OCI-M1 (cell line): ENCODE results near the gene MDP1.
A peak's percentile ranks its signal among the peaks of the same experiment; 100 is the strongest.

Experiments
- DNase-seq: peaks from one replicate; lab custom pipeline; 2025; lab: John Stamatoyannopoulos, UW

MDP1 gene

DNA sequence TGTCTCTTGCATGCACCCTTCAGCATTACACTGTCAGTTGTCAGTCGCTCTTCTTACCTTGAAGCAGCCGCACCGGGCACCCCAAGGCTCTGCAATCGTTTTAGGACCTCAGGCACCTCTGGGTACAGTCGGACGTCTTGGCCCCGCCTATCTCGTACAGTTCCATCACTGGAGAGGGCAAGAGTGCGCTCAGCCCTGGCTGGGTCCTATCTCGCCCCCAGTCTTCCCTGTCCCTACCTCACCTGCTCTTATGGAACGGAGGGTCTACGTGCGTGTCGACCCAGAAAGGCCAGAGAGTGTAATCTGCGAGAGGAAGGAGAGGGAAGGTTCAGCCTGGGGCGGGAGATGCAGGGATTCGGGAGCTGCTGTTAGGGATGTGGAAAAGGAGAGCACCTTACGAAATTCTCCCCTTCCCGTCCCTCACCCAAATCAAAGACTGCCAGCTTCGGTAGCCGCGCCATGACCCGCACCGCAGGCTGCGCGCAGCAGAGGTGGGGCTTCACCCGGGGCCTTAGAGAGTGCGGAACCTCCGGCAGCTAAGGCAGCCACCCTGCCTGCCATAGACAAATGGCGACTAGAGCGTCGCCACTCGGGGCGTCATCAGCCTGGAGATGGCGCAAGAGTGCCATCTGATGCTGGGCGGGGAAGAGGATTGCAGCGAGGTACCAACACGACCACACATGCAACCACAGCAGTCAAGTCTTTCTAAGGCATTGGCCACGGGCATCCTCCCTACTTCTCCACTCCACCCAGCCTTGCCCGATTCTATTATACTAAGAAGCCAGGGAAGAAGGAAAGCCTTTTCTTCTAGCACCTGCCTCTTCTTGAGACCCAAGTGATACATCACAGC, at the start of gene MDP1:
TSS of gene MDP1 (minus strand) at position 572 of the 850 bp plus-strand sequence. CDS start at position 461, 111 bp downstream.
- peak; percentile 92 for DNase-seq

DNA sequence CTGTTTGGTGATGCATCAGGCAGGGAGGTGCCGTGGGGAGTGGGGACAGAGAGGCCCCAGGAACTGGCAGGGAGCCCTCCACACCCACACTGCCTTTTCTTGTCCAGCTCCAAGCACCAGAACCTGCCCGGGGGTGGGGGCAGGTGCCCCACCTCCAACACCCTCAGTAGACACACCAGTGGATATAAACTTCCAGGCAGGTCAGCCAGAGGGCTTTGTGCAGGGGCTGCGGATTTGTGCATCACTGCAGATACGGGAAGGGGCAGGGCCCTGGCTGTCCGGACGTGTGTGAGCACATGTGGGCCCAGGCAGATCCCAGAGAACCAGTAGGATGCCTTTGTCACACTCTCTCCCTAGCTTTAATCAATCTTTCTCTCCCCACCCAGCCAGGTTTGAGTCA, 48.4 kb upstream of the MDP1 start:
- DNase-seq = no peak

DNA sequence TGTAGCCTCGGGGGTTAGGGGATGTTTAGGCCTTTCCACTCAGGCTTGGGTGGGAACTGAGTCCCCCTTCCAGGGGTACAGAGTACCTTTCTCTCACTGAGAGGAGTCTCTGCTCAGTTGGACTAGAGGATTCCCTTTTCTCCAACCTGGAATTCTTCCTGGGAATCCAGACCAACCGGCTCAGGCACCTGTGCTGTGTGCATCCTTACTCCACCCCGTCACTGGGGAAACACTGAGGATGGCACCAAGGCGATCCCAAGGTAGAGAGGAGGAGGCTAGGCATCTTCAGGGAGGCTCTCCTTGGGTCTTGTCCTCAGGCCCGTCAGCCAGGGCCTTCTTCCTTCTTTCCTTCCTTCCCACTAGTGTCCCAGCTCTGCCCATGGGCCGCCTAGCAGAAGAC, 48.0 kb upstream of the MDP1 start:
- DNase-seq = no peak

DNA sequence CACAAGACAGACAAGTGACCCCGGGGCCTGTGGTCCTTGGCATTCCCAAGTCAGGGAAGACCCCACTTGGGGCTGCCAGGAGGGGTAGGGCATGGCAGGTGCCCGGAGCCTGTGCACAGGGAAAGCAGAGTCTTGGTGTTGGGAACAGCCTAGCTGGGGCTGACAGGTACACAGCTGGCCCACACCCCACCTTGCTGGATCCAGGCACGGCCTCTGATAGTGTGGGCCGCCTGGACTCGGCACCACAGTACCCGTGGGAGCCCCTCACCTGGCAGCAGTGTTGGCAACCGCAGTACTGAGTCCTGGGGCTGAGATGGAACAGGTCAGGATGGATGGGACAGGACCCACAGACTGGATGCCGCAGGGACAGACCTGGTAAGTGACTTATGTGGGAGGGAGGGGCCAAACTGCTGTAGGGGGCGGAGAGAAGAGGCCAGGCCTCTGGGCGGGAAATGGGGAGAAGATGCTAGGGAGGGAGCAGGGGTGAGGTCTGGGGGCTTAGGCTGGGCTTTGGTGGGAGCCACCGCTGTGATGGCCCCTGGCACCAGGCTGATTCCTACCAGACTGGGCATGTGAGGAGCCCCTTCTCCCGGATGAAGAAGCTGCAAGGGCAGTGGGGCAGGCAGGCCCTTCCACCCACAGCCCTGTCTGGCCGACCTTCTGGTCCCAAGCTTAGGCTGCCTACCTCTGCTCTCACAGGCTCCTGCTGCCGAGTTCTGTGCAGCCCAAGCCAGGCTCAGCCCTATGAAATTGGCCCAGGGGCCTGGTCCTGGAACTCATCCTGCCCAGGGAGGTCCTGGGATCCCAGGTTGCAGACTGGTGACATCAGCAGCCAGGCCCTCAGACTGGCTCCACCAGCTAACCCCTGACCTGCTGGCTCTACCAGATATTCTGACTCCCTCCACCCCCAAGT, 47.2 kb upstream of the MDP1 start, which contains the start of gene TGM1:
TSS of gene TGM1 (minus strand) at position 357 of the 913 bp plus-strand sequence. CDS start 825 bp downstream, outside the sequence.
- DNase-seq = no peak

DNA sequence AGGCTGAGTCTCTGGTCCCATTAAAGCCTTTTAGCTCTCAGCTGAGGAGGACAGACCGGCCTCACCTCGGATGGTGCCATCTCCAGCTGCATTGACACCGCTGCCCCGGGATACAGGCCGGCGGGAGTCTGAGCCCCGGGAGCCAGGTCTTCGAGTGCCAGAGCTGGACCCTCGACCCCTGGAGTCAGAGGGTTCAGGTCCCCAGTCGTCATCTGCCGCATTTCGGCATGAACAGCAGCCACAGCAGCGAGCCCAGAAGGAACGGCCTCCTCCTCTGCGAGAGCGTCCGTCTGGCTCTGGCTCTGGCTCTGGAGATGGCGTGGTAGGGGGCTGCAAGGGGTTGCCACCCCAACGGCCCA, 46.1 kb upstream of the MDP1 start:
- DNase-seq = no peak

DNA sequence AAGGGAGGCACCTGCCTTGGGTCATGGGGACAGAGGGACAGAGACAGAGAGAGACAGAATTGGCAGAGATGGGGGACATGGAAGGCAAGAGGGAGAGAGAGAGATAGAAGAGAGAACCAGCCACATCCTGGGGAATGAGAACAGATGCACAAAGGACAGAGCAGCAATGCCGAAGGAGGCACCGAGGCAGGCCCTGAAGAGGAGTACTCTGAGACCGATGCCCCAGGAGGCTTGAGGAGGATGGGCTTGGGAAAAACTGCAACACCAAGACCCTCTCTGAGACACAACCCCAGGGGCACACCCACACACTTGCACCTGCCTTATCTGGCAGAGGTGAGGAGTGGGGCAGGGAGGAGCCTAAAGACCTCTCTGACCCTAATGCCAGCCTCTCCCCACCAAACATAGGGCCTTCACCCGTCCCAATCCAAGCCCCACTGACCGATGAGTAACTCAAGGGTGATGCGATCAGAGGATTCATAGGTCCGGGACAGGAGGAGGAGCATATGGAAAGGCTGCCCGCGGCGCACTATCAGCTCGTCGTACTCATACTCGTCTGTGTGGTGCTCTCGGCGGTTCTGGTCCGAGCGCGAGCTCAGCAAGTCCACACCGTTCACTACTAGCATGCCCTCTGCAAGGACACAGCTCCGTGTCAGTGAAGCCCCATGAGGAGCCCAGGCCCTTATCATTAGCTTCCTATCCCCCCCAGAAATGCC, 45.5 kb upstream of the MDP1 start:
- no peak for DNase-seq

DNA sequence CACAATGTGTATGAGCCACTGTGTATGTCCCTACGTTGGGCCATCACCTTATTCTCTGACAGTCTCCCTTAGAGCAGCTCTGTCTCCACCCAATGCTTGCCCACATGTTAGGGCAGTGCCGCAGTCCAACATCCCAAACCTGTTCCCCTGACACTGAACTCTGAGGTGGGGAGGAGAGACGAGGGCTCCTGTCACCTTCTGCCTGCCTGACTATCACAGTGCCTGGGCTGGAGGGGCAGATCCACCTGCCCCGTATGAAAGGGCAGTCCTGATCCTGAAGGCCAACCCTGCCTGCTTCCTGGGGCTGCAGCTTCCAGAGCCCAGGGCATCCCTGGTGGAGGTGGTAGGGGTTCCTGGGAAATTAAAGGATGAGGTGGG, 44.9 kb upstream of the MDP1 start:
- DNase-seq = no peak

DNA sequence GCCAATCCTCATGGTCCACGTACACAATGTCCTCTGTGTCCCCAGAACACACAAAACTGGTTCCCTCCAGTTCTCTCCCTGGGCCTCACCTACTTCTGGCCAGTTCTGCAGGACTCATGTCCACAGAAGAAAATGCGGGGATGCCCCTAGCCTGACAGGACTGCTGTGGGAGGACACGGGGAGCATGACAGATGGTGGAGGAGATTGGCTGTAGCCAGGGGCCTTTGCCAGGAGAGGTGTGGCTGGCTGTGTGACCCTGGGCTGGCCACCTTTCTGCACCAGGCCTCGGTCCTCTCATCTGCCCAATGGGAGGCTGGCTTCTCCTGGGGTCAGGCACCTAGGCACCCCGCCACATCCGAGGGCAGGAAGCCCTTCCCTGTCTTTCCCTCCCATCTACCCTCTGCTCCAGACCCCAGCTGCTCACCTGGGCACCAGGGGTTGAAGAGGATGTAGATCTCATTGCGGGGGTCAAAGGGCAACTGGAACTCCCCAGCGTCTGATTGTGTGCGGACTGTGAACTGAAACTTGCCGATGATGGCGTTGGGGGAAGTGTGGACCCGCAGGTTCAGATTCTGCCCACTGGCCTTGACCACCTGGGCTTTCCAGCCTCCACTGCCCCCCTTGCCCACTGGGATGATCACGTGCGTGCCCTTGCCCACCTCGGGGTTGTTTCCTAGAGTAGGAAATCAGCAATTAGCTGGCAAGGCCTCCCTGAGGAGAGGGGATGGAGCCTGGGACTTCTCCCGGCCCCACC, 44.3 kb upstream of the MDP1 start:
- DNase-seq = no peak

DNA sequence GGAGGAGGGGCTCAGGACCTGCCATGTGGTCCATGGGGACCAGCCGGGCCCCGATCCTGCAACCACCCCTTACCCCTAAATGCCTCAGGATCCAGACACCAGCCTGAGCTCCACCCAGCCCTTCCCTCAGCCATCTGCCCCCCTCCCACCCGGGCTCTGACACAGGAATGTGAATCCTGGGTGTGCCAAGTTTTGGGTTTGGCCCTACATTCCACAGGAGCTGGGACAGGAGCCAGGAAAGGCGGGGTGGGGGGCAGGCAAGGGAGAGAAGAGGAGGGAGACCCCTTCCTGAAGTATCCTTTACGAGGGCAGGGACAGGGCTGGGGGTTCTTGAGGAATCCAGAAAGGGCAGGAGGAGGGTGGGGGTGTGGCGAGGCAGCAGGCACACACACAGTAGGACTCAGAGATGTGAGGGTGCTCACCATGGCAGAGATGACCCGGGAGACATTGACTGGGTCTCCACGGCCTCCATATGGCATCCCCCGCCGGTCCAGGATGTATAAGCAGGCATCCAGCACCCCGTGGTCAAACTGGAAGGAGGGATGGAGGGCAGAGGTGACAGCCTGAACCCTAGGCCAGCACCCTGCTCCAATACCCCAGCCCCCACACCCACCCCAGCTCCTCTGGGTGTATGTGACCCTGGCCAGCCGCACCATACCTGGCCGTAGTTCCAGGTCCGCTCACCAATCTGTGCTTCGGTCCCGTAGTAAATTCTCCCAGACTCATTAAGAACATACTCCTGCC, 43.6 kb upstream of the MDP1 start:
- no peak for DNase-seq

DNA sequence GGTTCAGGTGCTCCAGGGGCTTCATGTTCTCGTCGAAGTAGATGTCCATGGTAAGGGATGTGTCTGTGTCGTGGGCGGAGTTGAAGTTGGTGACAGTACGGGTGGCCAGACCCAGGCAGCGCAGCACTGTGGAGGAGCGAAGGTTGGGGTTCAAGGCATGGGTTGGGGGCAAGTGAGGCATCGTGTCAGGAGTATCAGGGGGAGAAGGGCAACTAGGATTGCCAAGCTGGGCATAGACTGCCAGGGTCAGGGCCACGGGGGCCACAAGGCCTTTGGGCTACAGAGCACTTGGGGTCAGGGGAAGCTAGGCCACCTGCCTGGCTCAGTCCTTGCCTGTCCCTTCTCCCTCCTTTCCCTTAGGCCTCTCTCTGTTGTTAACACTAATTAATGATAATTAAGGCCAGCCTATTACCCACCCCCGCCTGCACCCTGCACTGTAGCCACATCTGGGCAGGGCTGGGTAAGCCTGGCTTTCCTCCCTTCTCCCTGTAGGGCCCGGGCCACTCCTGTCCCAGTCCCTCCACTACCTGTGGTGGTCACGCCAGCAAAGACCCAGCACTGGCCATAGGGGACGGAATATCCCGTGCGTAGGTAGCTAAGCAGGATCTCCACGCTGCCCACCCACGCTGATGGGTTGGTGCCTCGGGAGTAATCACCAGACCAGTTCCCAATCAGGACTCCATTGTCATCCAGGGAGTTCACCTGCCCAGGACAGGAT, 42.8 kb upstream of the MDP1 start:
- no peak for DNase-seq

DNA sequence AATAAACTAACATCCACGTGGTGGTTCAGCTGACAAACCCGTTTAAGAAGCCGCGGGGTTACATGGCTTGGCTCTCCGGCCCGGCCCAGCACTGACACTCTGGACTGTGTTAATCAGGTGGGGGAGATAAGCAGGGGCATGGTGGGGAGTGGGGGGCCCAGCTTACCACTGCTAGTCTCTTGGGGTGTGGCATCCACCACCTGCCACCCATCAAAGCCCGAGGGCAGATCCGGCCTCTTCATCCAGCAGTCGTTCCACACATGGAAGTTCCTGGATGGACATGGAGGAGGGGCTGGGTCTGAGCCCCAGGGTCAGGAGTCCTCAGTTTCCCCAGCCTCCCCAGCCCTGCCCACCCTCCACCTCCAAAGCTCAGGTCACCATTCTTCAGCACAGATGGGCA, 42.3 kb upstream of the MDP1 start:
- DNase-seq = no peak

DNA sequence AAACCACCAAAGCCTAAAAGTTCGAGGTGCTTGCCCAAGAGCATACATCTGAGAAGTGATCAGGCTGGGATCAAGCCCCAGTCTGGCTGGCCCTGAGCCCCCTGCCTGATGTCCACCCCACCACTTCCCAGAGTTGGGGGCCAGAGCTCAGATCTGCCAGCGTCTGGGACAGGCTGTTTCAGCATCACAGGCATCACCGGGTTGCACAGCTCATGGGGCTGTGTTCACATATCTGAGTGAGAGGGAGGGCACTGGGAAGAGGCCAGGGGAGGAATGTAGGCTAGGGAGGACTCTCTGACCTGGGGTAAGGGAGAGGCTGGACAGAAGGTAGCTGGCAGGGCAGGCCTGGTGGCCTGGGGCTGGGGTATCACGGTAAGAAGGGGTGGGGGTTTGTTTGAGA, 41.1 kb upstream of the MDP1 start:
- DNase-seq = no peak

DNA sequence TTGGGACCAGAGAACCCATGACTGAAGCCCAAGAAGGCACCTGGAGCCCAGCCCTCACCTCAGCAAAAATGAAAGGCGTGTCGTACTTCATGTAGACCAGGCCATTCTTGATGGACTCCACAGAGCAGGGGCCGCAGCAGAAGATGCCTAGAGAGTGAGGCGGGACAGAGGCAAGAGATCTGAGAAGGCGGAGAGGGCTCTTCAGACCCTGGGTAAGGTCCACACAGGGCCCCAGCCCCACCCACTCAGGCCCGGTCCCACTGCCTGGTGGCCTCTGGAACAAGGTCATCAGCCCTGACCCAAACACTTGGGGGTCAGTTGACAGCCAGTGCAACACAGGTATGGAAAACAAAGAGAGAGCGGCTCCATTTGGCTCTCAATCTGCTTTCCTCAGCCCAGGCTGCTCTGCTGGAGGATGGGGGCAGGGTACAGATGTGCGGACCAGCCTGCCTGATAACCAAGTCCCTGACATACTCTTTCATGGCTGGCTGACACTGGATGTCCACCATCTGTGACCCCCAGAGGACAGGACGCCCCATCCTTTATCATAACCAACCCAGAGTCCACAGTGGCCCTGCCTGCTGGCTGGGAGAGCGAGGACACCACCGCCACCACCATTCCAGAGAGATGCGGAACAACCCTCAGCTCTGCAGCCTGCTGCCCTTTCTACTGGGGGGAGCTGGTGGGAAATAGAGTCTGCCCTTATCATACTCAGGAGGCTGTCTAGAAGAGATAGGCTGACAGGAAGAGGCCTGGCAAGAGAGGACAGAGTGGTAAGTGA, 40.3 kb upstream of the MDP1 start:
- DNase-seq = peak; percentile 84

DNA sequence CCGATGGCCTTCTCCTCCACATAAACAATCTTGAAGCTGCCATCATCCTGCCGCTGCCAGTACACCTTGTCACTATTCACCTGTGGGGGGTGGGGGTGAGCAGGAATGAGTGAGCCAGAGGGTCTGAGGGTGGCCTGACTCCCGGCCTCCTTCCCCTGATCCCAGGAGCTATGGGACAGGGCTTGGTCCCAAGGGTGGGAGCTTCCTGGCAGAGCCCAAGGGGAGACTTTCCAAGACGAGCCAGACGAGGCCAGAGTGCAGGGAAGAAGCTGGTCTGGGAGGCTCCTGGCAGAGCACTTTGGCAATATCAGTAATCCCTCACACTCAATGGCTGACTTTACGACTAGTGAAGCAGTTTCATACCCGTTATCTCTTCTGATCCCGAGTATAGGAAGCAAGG, 39.6 kb upstream of the MDP1 start:
- DNase-seq = no peak

DNA sequence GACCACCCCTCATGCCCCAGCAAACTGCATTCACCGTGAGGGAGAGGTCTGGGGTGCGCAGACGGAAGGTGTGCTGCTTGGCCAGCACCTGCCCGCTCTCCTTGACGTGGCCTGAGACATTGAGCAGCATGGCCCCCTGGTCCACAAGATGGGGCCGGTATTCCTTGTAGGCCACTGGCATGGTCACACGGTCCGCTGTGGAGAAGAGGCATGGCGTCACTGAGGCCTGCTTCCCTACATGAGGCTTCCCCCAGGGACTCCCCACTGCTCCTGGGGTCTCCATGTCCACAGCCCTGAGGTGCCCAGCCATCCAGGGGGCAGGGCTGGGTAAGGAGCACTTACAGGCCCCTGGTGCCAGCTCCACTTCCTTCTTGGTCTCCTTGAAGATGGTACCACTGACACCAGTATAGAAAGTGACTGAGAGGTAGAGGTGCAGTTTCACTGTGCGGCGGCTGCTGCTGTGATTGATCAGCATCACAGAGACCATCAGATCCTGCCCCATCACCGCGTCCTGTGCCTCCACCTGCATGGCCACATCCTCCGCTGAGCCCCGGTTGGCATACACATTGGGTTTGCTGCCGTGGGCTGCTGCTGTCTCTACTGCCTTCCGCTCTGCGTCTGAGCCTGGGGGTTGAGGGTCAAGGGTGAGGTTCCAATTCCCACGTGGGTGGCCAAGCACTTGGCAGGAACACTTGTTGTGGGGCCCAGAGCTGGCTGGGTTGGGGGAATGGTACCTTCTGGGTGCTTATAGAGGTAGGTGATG, 38.9 kb upstream of the MDP1 start:
- no peak for DNase-seq

DNA sequence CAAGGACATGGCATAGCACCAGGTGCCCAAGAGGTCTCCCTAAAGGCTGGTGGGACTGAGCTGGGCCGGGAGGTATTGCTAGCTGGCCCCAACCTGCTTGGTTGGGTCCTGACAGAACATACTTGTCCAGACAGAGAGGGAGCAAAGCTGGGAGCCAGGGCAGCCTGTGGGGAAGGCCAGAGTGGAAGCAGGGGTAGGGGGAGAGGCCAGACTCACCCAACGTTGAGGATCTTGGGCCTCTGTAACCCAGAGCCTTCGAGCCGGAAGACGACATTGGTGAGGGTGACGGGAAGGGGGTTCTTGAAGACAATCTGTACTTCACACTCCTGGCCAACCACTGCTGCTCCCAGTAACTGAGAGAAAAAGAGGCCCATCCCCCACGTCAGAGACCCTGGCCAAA, 38.1 kb upstream of the MDP1 start:
- DNase-seq = no peak

DNA sequence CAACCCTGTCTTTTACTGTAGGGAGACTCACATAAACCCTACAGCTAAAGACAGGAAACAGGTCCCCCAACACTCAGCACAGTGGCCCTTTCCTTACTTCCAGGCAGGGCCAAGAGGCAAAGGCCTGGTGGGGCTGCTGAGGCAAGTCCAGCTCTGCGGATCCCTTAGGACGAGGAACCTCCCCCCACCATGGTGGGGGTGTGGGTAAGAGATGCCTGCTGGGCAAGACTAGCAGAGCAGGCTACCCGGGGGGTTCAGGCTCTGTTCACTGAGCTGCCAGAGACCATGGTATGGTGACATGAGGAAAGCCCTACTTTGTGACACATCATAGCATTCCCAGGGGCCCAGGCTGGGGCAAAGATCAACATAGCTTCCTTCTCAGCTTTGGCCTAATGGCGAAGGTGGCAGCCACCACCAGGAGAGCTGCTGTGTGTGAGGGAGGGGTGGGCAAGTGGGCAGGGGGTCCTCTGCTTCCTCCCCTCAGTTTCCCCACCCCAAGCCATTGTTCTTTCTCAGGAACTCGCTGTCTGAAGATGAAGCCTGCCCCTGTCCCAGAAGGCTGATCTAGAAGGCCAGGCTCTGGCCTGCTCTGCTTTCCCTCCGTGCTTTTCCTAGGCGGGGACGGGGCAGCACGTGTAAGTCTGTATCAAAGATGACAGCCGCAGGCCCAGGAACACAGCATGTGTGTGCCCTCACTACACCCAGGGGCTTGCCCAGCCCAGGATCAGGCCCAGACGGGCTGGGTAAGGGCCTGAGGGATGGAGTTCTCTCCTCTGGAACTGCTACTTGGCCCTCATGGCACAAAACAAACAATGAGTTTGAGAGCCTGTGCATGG, 36.6 kb upstream of the MDP1 start:
- no peak for DNase-seq

DNA sequence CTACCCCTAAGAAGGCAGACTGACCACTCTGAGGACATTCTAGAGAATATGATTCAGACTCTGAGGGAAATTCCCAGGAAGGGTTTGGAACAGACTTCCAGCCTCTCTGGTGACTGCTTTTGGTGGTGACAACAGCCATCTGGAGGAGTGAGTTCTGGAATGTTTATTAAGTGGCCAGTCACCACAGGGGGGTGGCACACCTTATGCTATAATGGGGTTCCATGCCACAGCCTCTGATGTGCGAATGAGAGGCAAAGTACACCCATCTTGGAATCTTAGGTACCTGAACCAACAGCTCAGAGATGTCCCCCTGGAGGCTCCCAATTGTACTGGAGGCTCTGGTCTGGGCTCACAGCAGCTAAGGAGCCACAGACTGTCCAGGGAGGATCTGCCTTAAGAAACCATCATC, 36.0 kb upstream of the MDP1 start:
- DNase-seq = no peak
